Lower leg skin (tissue), 3 donors: ENCODE data around the gene TMEM123.

ENCODE experiments used
- CTCF ChIP-seq, 3 donors: fragments of 450-650 bp; IDR thresholded peaks; one replicate each; pipeline ENCODE4 v1.5.1; 2016; ENCODE audit warnings: antibody characterized with exemption in 3 of 3, mild to moderate bottlenecking in 3 of 3, moderate library complexity in 2 of 3
- POLR2A ChIP-seq, 2 donors: fragments of 450-650 bp; IDR thresholded peaks; one replicate each; pipeline ENCODE4 v1.6.1; 2016 to 2017; ENCODE audit warnings: antibody characterized with exemption in 2 of 2, mild to moderate bottlenecking in 1 of 2, moderate library complexity in 1 of 2

DNA sequence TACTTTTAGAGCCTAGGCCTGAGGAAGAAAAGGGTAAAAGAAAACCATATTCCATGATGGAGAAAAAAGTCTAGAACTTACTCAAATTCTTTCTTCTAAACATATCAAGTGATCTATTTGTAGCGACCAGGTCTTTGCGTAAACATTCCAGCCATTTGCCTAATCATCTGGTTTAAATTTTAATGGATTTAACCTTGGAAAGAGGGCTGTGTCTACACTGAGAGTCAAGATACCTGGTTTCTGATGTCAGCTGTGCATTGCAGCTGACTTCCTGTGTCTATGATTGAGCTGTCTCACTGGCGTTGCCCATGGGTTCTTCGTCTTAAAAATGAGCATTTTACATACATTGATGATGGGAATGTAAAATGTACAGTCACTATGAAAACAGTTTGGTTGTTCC is 10.0 kb upstream of the TMEM123 start:
- TF ChIP-seq CTCF (IDR thresholded peaks at IDR 0.05) (no peak), POLR2A (IDR thresholded peaks at IDR 0.05) (no peak)
